Kidney (tissue), 14 donors: ENCODE results near the gene CEP250. TPM values are rescaled to one million over a fixed set of nuclear protein-coding genes. Genes with fewer than 3 reads are reported as not detected.
"Not testable (repeated sequence)": the region's sequence is repeated elsewhere in the genome, so short reads cannot be mapped to it uniquely, and the experiment has no call there.

ENCODE experiments used
- DNase-seq, 5 donors: peaks; one replicate each; pipeline ENCODE4 v3.0.0-alpha.2; 2013 to 2020
- FAIRE-seq: peaks from 2 replicates; lab custom pipeline; 2012; peaks lifted over from hg19 to GRCh38; lab: Jason Lieb, UNC
- H3K27ac ChIP-seq, 2 donors: one replicate each; pipeline ENCODE4 v1.7.0; 2013; ENCODE audit warnings: low read depth in 2 of 2, low read length in 2 of 2, inconsistent platforms in 1 of 2
- H3K27me3 ChIP-seq: one replicate; pipeline ENCODE4 v1.7.1; 2013; ENCODE audit warnings: low read length, inconsistent platforms; ENCODE audit not compliant: control insufficient read depth, insufficient read depth
- H3K36me3 ChIP-seq, 3 donors: one replicate each; pipeline versions ENCODE4 v1.7.0 to v1.7.1; 2013; ENCODE audit warnings: low read length in 3 of 3, control low read depth in 1 of 3, inconsistent platforms in 1 of 3; ENCODE audit not compliant: insufficient read depth in 3 of 3, control insufficient read depth in 2 of 3
- H3K4me1 ChIP-seq, 3 donors: one replicate each; pipeline versions ENCODE4 v1.7.0 to v1.7.1; 2013; ENCODE audit warnings: low read length in 3 of 3, inconsistent platforms in 1 of 3, low read depth in 1 of 3; ENCODE audit not compliant: control insufficient read depth in 2 of 3, insufficient read depth in 2 of 3
- H3K4me3 ChIP-seq, 3 donors: one replicate each; pipeline versions ENCODE4 v1.7.0 to v1.8.1; 2013; ENCODE audit warnings: low read length in 3 of 3, control low read depth in 1 of 3, inconsistent platforms in 1 of 3
- H3K9ac ChIP-seq, 3 donors: one replicate each; pipeline versions ENCODE4 v1.7.0 to v1.7.1; 2013; ENCODE audit warnings: low read length in 3 of 3, control low read depth in 1 of 3, inconsistent platforms in 1 of 3
- H3K9me3 ChIP-seq, 3 donors: one replicate each; pipeline versions ENCODE4 v1.7.0 to v1.7.1; 2013; ENCODE audit warnings: low read length in 3 of 3, control low read depth in 1 of 3, inconsistent platforms in 1 of 3; ENCODE audit not compliant: control insufficient read depth in 2 of 3, insufficient read depth in 1 of 3
- intact Hi-C: fragments of 100-400 bp; cut with DNase I; formaldehyde crosslinking; loops from one replicate; pipeline ENCODE4 v1.11.1; 2022
- polyA plus RNA-seq: library from polyadenylated mRNA; stranded (reverse); fragments of 350-450 nt; fragmentation: Illumina TruSeq; extraction: RNeasy Lipid Tissue Mini Kit (QIAGEN cat#74804); gene quantifications from one replicate; pipeline ENCODE4 v1.2.3, GENCODE V29; 2014; ENCODE audit warnings: low read depth, low replicate concordance; ENCODE audit not compliant: insufficient read depth
- total RNA-seq: library from RNA; stranded (reverse); fragmentation: NEBNext Ultra II Directional; extraction: Animal tissue kit (Norgen Biotek cat#: 25700); gene quantifications from one replicate; pipeline ENCODE4 v1.2.1, GENCODE V29; 2021
- TF ChIP-seq, protein P1 (sequence below): IDR thresholded peaks from 3 replicates; pipeline ENCODE4 v1.5.1; 2012; ENCODE audit warnings: mild to moderate bottlenecking, moderate library complexity, borderline replicate concordance; ENCODE audit not compliant: insufficient read depth; ENCODE audit errors: extremely low read depth
- donor health status: control.
- donor health status: control.
- donor health status: control.
- donor health status: control.
- donor health status: control.
- donor health status: DM: yes; HTN: yes; CAD: no.
- donor health status: Normal renal cell carcinoma (clear cell type).

Gene CEP250
- total and polyA plus RNA-seq, 2 donors from 2014 or later = 4.9 to 25.2 TPM

DNA sequence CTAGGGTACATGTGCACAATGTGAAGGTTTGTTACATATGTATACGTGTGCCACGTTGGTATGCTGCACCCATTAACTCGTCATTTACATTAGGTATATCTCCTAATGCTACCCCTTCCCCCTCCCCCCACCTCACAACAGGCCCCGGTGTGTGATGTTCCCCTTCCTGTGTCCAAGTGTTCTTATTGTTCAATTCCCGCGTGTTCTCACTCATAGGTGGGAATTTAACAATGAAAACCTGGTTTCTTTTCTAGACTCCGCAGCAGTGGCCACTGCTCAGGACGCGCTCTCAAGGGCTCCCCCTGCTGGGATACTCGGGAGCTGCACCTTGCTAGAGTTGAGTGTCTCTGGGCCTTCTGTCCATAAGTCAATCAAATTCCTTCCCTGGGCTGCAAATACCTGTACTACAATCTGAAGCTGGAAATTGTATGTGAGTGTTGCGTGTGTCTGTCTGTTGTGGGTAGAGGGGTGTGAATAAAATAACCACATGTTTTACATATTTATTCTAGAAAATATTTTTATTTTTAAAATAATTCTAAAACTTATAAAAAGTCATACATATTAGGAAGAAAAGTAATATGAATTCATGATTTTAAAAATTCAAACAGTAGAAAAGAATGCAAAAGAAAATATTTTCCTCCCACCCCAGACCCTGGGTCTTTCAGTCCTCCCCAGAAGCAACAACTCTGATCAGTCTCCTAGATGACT is 8.2 kb upstream of the CEP250 start:
- H3K9ac ChIP-seq = peak overlapping the region in 1 of 3 donors; percentile 40
- intact Hi-C loops = no loop called here

DNA sequence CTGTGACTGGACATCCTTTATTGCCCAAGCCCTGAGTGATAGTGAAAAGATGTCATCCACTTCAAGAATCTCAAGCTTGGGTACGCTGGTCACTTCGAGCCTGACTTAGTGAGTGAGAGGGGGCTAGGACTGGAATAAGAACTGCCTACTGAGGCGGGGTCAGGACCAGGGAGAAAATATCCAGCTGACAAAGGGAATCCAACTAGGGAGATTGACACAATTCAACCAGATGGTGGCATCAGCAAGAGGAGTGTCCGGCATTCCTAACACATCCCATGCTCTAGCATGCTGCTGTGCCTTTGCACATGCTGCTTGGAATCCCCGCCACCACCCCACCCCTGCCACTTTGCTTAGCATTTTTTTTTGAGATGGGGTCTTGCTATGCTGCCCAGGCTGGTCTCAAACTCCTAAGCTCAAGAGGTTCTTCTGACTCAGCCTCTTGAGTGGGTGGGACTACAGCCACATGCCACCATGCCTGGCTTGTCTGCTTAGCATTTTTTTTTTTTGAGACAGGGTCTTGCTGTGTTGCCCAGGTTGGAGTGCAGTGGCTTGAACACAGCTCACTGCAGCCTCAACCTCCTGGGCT is 6.5 kb upstream of the CEP250 start:
- H3K9me3 ChIP-seq = no peaks in the 10 kb centered on the region
- intact Hi-C loops = no loop called here
- no peaks in the 10 kb centered on the region for H3K27me3 ChIP-seq
- no peak overlapping the region for H3K9ac ChIP-seq
- TF ChIP-seq, protein P1, sequence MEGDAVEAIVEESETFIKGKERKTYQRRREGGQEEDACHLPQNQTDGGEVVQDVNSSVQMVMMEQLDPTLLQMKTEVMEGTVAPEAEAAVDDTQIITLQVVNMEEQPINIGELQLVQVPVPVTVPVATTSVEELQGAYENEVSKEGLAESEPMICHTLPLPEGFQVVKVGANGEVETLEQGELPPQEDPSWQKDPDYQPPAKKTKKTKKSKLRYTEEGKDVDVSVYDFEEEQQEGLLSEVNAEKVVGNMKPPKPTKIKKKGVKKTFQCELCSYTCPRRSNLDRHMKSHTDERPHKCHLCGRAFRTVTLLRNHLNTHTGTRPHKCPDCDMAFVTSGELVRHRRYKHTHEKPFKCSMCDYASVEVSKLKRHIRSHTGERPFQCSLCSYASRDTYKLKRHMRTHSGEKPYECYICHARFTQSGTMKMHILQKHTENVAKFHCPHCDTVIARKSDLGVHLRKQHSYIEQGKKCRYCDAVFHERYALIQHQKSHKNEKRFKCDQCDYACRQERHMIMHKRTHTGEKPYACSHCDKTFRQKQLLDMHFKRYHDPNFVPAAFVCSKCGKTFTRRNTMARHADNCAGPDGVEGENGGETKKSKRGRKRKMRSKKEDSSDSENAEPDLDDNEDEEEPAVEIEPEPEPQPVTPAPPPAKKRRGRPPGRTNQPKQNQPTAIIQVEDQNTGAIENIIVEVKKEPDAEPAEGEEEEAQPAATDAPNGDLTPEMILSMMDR = no peak
- no peaks in the 10 kb centered on the region for H3K4me1 ChIP-seq
- FAIRE-seq (no peak), DNase-seq (no peak)
- no peak overlapping the region for H3K27ac ChIP-seq
- no peak overlapping the region for H3K4me3 ChIP-seq
- no peaks in the 10 kb centered on the region for H3K36me3 ChIP-seq

More for the DNA sequence above, 8.2 kb upstream of the CEP250 start:
- TF ChIP-seq, protein P1 = peak; percentile 92
- FAIRE-seq (no peak), DNase-seq (peak; percentile 89 to 93 (median 90))
- Histone ChIP-seq H3K27ac (no peak overlapping the region), H3K4me3 (peak overlapping the region; percentile 31 to 61 (median 38)), H3K9me3 (no peaks in the 10 kb centered on the region), H3K27me3 (no peaks in the 10 kb centered on the region), H3K36me3 (no peaks in the 10 kb centered on the region), H3K4me1 (no peaks in the 10 kb centered on the region)

DNA sequence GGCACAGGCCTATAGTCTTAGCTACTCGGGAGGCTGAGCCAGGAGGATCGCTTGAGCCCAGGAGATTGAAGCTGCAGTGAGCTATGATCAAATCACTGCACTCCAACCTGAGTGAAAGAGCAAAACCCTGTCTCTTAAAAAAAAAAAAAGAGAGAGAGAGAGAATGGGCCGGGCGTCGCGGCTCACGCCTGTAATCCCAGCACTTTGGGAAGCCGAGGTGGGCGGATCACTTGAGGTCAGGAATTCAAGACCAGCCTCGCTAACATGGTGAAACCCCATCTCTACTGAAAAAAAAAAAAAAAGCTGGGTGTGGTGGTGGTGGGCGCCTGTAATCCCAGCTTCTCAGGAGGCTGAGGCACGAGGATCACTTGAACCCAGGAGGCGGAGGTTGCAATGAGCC is 5.5 kb upstream of the CEP250 start:
- H3K27ac ChIP-seq, H3K4me3 ChIP-seq, H3K9me3 ChIP-seq, H3K9ac ChIP-seq, H3K4me1 ChIP-seq, H3K36me3 ChIP-seq, intact Hi-C loops, FAIRE-seq, H3K27me3 ChIP-seq, DNase-seq: not testable (repeated sequence)

DNA sequence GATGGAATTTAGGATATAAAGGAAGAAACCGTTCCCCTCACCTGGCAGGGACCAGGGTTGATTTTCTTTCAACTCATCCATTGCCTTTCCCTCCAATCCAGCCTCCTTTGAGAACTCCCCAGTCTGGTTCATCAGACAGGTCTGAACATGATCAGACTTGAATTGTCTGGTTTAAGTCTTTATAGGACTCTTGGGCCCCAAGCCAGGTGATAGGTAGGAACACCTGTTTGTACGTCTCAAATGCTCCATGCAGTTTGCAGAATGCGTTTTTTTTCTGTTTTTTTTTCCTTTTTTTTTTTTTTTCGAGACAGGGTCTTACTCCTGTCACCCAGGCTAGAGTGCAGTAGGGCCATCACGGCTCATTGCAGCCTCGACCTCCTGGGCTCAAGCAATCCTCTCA is 4.1 kb upstream of the CEP250 start:
- H3K4me3 ChIP-seq = no peak overlapping the region
- no peak for FAIRE-seq
- no peaks in the 10 kb centered on the region for H3K36me3 ChIP-seq

More for the DNA sequence above, 4.1 kb upstream of the CEP250 start:
- no peaks in the 10 kb centered on the region for H3K4me1 ChIP-seq
- no peaks in the 10 kb centered on the region for H3K9me3 ChIP-seq
- H3K27ac ChIP-seq = no peak overlapping the region
- no peak for DNase-seq
- H3K27me3 ChIP-seq = no peaks in the 10 kb centered on the region
- no peak overlapping the region for H3K9ac ChIP-seq
- TF ChIP-seq, protein P1 = no peak
- intact Hi-C loops = no loop called here
